Globus pallidus (tissue), 1 donor: Measurements from ENCODE around the gene COQ2.
A peak's percentile ranks its signal among the peaks of the same experiment; 100 is the strongest.
"Not testable (repeated sequence)": the region's sequence is repeated elsewhere in the genome, so short reads cannot be mapped to it uniquely, and the experiment has no call there.

ENCODE experiments used
- DNase-seq: peaks from one replicate; pipeline ENCODE4 v3.0.0-alpha.2; 2015; ENCODE audit warnings: low spot score

The COQ2 gene

DNA sequence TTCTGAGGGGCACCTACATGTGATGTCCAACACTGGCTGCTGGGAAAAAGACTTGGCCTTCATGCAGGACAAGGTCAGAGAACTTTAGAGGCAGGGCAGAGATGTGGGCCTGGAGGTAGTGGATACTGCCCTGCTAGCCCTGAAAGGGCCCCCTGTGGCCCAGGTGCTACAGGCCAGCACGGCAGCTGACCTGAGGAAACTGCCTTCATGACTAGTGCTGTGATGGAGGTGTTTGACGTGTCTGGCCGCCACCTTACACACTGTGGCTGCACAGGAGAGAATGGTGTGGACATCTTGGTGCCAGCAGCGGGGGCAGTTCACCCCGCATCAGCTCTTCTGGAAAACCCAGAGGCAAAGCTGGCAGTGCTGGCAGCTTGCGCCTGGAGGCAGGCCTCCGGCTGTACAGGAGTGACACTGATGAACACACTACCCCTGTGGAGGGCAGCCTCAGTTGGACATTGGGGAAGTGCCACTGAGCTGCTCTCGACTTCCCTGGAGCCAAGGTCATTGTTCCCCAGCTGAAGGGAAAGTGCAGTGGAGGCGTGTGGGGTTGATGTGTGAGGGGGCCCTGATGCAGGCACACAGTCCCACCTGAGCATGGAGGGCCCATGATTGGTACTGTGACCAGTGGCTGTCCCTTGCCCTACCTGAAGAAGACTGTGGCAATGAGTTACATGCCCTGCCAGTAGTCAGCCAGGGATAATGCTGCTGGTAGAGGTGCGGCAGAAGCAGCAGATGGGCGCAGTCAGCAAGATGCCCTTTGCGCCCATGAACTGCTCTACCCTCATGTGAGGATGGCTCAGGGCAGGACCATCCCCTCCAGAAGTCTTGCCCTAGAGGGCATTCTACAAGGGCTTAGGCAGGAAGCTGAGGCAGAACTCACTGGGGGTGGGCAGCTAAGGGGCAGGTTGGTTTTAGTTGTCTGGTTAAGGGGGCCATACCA lies 36.9 kb downstream of the COQ2 start:
- no peak for DNase-seq

DNA sequence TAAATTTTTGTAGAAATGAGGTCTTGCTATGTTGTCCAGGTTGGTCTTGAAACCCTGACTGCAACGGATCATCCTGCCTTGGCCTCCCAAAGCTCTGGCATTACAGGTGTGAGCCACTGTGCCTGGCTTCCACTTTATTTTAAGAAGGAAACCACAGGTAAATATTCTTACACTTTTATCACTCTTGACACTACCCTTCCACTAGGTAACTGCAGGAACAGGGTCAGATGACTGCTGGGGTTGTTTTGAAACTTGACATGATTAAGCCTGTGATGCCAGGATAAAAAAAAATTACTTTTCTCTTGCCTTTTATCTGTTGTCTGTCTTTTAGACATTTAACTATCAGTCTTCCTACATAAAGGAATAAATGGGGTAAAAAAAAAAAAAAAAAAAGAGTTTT lies 43.5 kb downstream of the COQ2 start:
- DNase-seq, result no peak

DNA sequence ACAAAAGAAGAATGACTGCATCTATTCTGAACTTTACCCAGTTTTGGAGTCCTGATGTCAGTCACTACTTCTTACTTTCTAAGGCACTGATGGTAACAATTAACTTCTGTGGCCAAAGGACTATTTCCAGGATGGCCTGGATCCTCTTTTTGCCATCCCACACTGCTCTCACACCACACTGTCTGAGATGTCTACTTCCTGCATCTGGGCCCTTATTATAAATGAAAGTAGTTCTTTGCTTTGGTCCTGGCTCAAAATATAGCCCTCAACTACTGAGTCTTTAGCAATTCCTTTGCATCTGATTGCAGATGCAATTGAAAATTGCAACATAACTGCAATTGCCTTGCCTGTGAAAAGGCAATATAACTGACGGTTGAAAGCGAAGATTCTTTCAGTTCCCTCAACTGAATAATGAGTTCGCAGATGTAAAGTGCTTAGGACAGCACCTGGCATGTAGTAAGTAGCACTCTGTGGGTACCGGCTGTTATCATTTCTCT lies 44.2 kb downstream of the COQ2 start:
- peak; percentile 49 for DNase-seq

DNA sequence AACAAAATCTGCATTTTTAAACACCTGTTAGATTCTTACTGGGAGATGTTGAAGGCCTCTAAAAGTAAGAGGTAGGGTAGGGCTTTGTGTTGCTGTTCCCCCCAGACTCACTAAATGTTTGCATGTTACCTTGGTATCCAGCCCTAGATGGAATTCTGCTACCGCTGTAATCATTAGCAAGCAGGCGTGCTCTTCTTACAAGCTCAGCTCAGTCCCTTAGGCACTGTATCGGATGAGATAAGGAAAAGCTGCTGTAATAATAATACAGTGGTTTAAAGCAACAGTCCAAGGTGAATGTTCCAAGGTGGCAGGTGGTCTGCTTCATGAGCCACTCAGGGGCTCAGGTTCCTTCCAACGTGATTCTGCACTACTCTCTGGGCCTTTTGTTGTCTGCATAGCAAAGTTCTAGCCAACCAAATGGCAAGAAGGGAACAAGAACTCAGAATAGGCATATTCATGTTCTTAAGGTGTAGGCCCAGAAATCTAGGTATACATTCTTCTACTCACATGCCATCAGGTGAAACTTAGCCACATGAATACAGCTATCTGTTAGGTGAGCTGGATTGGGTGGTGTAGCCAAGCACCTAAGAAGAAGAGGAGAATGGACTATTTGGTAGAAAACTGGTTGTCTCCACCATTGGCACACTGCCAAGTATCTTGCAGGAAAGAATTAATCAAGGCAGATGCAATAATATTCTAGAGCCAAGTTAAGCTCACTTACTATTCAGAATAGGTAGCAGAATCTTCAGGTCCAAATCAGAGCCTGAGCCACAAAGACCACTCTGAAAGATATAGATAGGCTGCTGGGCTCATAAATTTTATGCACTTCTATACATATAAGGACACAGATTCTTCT lies 46.0 kb downstream of the COQ2 start:
- DNase-seq, result no peak

DNA sequence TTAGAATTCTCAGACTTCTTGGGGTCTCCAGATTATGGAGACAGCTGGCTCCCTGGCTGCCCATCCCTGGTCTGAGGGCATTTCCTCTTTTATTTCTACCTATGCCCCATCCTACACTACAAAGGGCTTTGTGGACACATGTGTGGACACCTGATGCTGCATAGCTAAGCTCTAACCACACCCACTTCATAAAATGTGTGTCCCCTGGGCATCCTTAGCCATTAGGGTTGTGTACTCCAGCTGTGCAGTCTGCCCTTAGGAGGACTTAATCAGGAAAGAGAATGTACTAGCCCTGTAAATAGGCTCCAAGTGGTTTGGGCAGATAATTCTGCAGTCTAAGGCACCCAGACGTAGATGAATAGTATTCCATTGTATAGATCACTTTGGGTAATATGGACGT lies 47.0 kb downstream of the COQ2 start:
- DNase-seq, result no peak

DNA sequence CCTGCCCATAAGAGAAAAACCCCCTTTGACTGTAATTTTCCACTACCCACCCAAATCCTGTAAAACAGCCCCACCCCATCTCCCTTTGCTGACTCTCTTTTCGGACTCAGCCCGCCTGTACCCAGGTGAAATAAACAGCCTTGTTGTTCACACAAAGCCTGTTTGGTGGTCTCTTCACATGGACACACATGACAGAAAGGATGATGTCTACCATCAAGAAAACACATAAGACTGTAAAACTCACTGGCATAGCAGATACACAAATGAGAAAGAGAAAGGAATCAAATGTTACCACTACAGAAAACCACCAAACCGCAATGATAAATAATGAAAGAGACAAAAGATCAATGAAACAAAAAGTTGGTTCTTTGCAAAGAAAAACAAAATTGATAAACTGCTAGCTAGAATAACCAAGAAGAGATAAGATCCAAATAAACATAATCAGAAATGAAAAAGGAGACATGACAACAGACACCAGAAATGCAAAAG lies 48.9 kb downstream of the COQ2 start:
- DNase-seq, result not testable (repeated sequence)

DNA sequence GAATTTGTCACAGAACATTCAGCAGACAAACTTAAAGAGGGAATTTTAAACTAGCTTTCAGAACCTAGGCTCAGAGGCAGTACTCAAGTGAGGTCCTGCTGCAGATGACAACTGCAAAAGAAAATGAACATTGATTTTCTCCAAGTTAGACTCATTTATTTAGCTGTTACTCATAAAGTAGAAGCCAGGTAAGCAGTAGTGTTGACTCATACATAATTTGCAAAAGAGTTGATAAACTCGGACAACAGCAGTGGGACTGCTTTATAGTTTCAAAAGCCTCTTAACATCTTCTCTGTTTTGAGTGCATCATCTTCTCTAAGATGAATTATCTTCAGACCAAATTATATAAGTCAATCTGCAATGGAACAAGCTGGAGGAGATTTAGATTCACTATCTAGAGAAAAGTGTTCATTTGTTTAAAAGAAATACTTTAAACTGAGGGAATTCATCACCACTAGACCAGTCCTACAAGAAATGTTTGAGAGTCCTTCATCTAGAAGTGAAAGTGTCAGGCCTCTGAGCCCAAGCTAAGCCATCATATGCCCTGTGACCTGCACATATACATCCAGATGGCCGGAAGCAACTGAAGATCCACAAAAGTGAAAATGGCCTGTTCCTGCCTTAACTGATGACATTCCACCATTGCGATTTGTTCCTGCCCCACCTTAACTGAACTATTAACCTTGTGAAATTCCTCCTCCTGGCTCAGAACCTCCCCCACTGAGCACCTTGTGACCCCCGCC lies 49.5 kb downstream of the COQ2 start:
- no peak for DNase-seq

DNA sequence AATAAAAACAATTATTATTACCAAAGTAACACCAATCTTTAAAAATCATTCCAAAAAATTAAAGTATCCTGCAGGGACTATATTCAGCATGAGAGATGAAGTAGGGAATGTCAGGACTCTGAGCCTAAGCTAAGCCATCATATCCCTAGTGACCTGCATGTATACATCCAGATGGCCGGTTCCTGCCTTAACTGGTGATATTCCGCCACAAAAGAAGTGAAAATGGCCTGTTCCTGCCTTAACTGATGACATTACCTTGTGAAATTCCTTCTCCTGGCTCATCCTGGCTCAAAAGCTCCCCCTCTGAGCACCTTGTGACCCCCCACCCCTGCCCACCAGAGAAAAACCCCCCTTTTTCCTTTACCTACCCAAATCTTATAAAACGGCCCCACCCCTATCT lies 50.2 kb downstream of the COQ2 start:
- DNase-seq, result not testable (repeated sequence)

DNA sequence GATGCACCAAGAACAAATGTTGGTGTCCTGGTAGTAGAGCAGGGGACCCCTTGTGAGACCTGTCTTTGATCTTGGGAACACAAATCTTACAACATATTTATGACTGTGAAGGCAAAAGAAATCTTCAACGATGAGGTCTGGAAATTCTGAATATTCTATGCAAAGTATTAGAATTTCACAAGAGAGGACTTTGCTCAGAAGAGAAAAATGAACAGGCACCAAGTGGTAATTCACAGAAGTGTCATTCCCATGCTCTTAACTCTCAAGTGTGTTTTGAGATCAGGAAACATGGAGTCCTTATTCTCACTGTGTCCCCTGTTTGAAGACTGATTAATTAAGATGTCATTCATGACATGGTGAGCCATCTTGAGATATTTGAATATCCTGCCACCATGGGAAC lies 52.5 kb downstream of the COQ2 start:
- no peak for DNase-seq

DNA sequence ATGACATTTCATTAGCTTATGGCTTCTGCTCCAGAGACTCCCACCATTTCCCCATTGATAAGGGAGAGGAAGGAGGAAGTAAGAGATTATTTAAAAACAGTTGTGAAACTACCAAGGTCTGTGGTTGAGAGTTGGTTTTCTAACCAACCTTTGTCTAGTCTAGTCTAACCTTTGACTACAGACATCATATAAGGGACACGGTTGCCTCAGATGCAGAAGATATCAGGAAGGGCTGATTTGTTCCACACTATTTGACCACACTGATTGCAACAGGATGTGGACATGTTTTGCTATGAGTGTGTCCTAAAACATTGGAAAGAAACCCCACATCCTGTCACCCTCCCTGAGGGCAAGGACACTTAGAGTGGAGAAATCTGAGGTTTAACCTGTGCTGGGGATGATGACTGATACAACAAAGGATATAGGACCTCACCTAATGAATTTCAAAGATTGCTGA lies 53.0 kb downstream of the COQ2 start:
- no peak for DNase-seq

DNA sequence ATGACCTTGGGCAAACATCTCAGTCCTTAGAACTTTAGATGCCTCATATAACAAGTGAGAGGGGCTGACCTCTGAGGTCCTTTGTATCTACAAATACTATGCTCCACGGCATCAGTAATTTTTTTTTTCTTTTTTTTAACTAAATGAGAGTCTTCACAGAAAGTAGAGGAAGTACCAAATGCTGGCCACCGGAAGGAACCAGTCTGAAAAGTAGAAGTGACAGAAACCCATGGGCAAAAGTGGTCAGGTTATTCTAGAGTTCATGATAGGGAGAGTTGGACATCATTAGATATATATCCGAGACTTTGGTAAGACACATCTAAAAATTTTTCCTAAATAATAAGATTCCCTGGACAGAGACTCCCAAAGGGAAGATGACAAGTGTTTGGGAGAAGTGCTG lies 53.7 kb downstream of the COQ2 start:
- no peak for DNase-seq

DNA sequence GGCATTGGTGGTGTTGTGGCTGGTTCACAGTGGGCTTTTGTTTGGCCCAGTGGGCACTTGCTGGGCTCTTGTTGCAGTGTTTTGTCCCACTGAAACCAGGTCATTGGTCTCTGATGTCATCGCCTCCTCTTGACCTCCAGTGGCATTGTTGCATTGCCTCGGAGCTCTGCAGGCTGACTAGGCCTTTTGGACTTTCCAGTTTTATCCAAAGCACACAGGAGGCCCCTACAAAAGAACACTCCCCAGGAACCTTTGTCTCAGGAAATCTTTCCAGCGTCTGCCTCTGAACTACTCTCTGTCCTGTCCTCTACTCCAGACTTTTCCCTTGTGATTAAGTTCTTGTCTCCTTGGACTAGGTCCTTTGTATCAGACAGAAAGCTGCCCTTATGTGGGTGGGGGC lies 54.8 kb downstream of the COQ2 start:
- DNase-seq, result no peak

DNA sequence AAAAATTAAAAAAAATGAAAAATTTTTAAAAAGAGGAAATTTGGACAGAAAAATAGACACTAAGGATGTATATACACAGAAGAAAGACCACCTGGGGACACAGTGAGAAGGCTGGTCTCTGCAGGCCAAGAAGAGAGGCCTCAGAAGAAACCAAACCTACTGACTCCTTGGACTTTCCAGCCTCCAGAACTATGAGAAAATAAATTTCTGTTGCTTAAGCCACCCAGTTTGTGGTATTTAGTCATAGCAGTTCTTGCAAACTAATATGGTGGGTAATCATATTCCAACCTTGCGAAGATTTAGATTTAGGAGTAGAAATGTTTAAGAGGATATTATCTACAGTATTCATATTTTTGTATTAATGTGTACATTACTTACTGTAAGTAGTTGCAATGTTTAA lies 56.4 kb downstream of the COQ2 start:
- no peak for DNase-seq

DNA sequence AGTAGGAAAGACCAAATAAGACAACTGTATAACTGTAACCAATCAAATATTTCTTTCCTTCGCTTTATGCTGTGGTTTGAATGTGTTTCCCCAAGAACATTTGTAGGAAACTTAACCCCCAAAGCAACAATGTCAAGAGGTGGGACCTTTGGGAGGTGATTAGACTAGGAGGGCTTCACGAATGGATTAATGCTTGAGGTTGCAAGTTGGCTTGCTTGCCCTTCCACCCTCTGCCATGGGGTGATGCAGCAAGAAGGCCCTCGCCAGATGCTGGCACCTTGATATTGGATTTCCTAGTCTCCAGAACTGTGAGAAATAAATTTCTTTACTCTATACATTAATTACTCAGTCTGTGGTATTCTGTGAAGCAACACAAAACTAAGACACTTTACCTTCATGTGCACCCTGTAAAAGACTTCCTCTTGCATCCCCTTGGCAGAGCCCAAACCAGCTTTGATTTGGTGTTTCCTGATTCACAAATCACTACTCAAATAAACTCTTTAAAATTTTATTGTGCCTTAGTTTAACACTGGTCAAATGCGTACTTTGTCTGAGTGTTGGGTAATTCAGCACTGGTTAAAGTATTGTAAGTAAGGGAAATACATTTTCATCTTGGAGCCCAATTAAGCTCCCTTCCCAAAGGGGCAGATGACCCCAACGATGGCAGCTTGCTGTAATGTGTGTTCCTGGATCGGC lies 59.9 kb downstream of the COQ2 start:
- no peak for DNase-seq

DNA sequence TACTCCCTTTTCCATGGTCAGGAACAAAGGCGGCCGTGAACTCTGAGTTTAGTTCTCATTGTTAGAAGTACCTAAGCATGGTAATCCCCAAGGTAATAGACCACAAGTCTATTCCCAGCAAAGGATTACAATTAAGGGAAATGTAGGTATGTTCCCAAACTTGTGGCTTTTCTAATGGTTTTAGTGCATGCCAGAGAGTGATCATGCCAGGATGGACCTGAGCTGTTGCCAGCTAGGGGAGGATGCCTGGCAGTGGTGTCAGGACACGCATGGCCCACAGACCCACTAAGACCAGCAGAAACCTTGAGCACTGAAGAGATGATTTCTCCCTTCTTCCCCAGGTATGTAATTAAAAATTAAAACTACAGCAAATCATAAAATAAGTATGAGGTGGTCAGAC lies 60.8 kb downstream of the COQ2 start:
- DNase-seq, result no peak

DNA sequence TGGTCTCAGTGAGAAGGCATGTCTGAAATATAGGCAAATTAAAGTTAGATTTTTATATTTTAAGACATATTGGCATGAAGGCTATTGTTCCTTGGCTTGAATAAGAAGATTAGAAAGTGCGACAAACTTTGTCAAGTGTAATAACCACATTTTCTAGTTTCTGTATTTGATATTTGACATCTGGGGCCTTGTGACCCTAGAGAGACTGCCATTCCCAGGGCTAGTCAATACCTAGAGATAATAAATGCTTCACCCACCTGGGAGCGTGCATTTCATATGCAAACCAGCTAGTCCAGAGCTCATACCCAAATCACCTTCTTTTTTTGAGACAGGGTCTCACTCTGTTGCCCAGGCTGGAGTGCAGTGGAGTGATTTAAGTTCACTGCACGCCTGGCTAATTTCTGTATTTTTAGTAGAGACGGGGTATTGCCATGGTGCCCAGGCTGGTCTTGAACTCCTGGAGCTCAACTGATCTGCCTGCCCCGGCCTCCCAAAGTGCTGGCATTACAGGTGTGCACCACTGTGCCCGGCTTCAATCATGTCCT lies 62.6 kb downstream of the COQ2 start:
- no peak for DNase-seq

DNA sequence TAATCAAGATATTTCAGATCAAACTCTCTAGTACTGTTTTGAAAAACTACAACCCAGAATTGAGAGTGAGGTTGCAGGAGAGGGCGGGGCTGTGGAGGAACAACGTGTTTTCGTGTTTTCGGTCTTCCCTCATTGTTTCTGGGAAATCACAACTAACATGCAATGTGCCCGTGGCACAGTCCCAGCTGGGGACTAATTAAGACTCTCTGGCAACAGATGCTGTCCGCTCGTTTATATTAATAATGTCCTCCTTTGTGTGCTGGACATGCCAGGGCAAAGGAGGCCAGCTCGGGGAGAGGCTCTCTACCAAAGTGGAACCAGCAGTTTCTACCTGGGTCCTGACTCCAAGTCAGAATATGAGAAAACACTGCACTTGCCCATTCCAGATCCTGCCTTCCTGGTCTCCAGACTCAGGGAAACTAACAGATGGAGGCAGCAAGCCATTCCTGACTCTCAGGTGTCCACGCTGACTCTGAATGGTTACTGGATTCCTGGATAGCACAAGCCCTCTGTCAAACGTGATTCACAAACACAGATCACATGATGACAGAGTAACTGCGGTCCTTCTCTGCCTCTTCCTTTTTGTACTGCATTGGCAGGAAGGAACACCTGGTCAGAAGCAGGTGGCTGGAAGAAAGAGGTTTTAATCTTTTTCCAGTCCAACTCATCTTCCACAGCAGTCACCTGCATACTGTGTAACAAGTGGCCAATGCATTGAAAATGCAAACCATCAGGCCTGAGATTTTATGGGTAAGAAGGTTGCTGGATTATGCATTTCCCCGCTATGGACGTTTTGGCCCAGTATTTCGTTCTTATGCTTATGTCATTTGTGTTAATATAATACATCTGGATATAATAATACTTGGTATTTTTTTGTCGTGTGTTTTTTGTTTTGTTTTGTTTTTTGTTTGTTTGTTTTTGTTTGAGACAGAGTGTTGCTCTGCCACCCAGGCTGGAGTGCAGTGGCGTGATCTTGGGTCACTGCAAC lies 65.0 kb downstream of the COQ2 start:
- no peak for DNase-seq

DNA sequence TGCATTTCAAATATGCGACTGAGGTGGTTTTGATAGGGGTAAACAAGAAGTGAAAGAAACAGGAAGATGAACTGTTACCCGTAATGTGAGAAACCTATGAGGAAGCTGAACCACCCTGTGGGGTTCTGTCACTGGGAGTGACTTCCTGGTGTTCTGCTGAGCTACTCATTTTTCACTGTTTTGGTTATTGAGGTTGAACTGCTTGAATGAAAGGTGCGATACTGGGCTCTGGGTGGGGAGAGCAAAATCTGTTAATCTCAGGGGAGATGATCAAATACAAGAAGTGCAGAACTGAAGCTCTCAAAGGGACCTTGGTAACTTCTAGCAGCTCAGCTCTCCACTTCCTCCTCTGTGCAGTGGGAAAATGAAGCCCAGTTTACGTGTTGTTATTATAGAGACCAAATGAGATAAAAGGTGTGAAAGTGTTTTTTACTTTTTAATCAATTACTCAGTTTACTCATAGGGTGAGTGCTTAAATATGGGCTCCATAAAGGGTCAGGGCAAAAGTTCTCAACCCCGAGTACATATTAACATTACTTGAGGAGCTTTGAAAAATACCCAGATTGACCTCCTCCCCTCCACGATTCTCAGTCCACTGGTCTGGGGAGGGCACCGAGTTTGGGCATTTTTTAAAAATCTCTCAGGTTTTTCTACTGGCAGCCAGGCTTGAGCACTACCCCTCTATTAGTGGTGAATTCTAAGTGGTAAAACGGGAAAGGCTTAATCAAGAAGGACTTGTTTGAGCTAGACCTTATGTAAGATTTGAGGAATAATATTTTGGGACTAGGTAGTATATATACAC lies 66.7 kb downstream of the COQ2 start:
- DNase-seq, result no peak
